Left ventricle myocardium inferior (tissue), 1 donor: Measurements from ENCODE around the gene DIRAS1. TPM values are rescaled to one million over a fixed set of nuclear protein-coding genes. Genes with fewer than 3 reads are reported as not detected.

Experiments
- DNase-seq: peaks from one replicate; pipeline ENCODE4 v3.0.0-alpha.2; 2020
- H3K27ac ChIP-seq: fragments of 200-600 bp; replicated peaks from 2 replicates; pipeline ENCODE4 v1.8.0; 2021
- H3K27me3 ChIP-seq: fragments of 200-600 bp; 2 replicates; pipeline ENCODE4 v1.8.0; 2021; ENCODE audit warnings: low read depth
- H3K36me3 ChIP-seq: fragments of 200-600 bp; 2 replicates; pipeline ENCODE4 v1.8.0; 2021
- H3K4me1 ChIP-seq: fragments of 200-600 bp; 2 replicates; pipeline ENCODE4 v1.8.0; 2021
- H3K4me3 ChIP-seq: fragments of 200-600 bp; 2 replicates; pipeline ENCODE4 v1.8.0; 2021; ENCODE audit warnings: mild to moderate bottlenecking, moderate library complexity
- H3K9me3 ChIP-seq: fragments of 200-600 bp; replicated peaks from 2 replicates; pipeline ENCODE4 v1.8.0; 2021
- CTCF ChIP-seq: fragments of 200-600 bp; IDR thresholded peaks from 2 replicates; pipeline ENCODE4 v1.8.0; 2021; ENCODE audit warnings: antibody characterized with exemption, mild to moderate bottlenecking, borderline replicate concordance
- intact Hi-C: fragments of 100-400 bp; cut with micrococcal nuclease; formaldehyde crosslinking; loops from one replicate; pipeline ENCODE4 v1.11.0; 2022
- total RNA-seq: library from RNA; stranded (reverse); fragmentation: NEBNext Ultra II Directional; extraction: Animal tissue kit (Norgen Biotek cat#: 25700); gene quantifications from one replicate; pipeline ENCODE4 v1.2.1, GENCODE V29; 2021
- donor health status: DM: no; HTN: yes; CAD: no; lungs with severe emphysema.

Gene DIRAS1
- total RNA-seq, 1 donor from 2014 or later: 195 TPM

- H3K9me3 ChIP-seq: no peaks in the 10 kb centered on the region
- DNase-seq: no peak
- TF ChIP-seq CTCF: no peak
- H3K36me3 ChIP-seq: no peaks in the 10 kb centered on the region
- peaks cover 90% of the 10 kb centered on the region for H3K27me3 ChIP-seq
- no peak overlapping the region for H3K4me3 ChIP-seq
- H3K4me1 ChIP-seq: peaks cover 40% of the 10 kb centered on the region
- intact Hi-C loops: no loop called here
- H3K27ac ChIP-seq: peak overlapping the region; percentile 94
These were observed 2.6 kb upstream of the DIRAS1 start for GRCh38 chr19:2723747-2724146.

- peak overlapping the region; percentile 94 for H3K27ac ChIP-seq
- peaks cover 43% of the 10 kb centered on the region for H3K4me1 ChIP-seq
- H3K27me3 ChIP-seq: peaks cover 93% of the 10 kb centered on the region
- H3K9me3 ChIP-seq: no peaks in the 10 kb centered on the region
- DNase-seq: no peak
- TF ChIP-seq CTCF: no peak
- H3K36me3 ChIP-seq: no peaks in the 10 kb centered on the region
- intact Hi-C loops: no loop called here
- H3K4me3 ChIP-seq: no peak overlapping the region
These were observed 2.2 kb upstream of the DIRAS1 start for GRCh38 chr19:2723345-2723715.

- intact Hi-C loops: no loop called here
- Histone ChIP-seq H3K4me3 (peak overlapping the region; percentile 73), H3K4me1 (peaks cover 43% of the 10 kb centered on the region), H3K27me3 (peaks cover 94% of the 10 kb centered on the region), H3K9me3 (no peaks in the 10 kb centered on the region), H3K36me3 (no peaks in the 10 kb centered on the region), H3K27ac (peak overlapping the region; percentile 94)
- no peak for TF ChIP-seq CTCF
- peak; percentile 73 for DNase-seq
These were observed 1.6 kb upstream of the DIRAS1 start for GRCh38 chr19:2722541-2723344.

- Histone ChIP-seq H3K9me3 (no peaks in the 10 kb centered on the region), H3K4me3 (peak overlapping the region; percentile 73), H3K27ac (peak overlapping the region; percentile 94), H3K36me3 (no peaks in the 10 kb centered on the region), H3K27me3 (peaks cover 89% of the 10 kb centered on the region), H3K4me1 (peaks cover 43% of the 10 kb centered on the region)
- no peak for TF ChIP-seq CTCF
- no peak for DNase-seq
- intact Hi-C loops: no loop called here
These were observed 683 bp upstream of the DIRAS1 start for GRCh38 chr19:2721570-2722540.

GRCh38 chr19:2719920-2720776, 1.0 kb downstream of the DIRAS1 start:
- Histone ChIP-seq H3K4me1 (peaks cover 43% of the 10 kb centered on the region), H3K36me3 (peaks cover 4% of the 10 kb centered on the region), H3K27ac (peak overlapping the region; percentile 94), H3K4me3 (peak overlapping the region; percentile 73), H3K9me3 (peaks cover 9% of the 10 kb centered on the region), H3K27me3 (peaks cover 82% of the 10 kb centered on the region)
- intact Hi-C loops: no loop called here
- DNase-seq: peak; percentile 60
- TF ChIP-seq CTCF: no peak
